ENCODE measurements around the gene ACTN4.
A peak's percentile ranks its signal among the peaks of the same experiment; 100 is the strongest.

Gene ACTN4

DNA sequence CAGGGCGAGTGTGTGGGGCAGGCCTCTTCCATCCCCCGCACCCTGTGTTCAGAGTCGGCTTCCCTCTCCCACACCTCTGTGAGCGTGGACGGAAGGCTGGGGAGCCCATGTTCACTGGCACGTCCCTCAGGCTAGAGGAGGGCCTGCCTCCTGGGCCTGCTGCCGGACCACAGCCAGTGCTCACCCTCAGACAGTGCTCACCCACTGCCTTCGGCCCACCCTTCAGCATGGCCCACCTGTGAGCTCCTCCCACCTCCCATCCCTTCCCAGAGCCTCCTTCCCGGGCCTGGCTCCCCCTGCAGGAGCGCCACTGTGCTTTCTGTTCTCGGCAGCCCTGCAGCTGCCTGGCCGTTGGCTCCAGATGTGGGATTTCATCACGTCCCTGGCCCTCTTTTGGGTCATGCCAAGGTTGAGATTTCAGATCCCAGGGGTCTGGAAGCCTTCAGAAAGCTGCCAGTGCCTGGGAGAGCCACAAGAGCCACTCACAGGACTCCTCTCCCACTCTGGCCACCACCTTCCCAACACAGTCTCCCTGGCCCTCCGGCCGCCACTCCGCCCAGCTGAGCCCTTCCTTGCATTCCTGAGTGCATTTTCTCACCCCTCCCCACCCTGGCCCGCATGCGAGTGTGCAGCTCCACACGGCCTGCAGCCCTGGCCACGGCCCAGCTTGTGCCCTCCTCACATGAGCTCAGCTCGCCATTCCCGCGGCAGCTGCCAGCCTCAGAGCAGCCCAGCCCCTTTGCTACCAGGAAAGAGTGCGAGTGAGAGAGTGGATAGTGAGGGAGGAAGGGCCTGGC is 71.5 kb downstream of the ACTN4 start:
- Histone ChIP-seq H3K4me3 (no peak overlapping the region), H3K27ac (peak overlapping the region in 17 of 21 experiments; percentile 4 to 75 (median 45))

DNA sequence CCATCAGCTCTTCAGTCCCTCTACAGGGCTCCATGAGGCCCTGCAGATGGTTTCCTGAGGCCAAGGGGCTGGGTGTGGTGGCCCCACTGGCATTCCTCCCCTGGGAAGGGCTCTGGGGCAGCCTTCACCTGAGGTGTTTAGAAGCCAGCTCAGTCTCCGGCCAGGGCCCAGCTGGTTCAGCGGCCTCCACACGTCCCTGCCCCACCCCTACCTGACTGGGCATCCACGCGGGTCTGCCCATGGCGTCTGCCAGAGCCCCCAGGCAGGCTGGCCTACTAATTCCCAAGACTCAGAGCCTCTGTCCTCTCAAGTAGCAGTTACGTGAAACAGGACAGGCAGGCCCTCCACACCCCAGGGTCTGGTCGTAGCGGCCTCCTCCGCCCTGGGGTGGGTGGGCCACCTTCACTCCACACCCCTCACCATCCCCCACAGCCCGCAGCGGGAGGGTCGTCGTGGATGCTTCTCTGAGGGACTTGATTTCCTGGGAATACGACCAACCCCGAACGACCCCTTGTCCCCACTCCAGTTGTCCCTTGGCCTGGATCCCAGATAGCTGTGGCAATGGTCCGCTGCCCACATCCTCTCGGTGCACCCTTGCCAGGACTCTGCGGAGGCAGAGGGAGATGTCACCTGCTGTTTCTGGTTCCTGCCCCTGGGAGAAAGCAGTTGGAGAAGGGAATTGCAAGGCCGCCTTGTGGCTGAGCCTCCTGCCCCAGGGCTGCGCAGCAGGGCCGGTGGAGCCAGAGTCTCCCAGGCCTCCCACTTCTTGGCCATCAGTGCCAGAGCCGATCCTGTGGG is 72.5 kb downstream of the ACTN4 start:
- Histone ChIP-seq H3K27ac (peak overlapping the region in 17 of 21 experiments; percentile 4 to 75 (median 45)), H3K4me3 (no peak overlapping the region)

DNA sequence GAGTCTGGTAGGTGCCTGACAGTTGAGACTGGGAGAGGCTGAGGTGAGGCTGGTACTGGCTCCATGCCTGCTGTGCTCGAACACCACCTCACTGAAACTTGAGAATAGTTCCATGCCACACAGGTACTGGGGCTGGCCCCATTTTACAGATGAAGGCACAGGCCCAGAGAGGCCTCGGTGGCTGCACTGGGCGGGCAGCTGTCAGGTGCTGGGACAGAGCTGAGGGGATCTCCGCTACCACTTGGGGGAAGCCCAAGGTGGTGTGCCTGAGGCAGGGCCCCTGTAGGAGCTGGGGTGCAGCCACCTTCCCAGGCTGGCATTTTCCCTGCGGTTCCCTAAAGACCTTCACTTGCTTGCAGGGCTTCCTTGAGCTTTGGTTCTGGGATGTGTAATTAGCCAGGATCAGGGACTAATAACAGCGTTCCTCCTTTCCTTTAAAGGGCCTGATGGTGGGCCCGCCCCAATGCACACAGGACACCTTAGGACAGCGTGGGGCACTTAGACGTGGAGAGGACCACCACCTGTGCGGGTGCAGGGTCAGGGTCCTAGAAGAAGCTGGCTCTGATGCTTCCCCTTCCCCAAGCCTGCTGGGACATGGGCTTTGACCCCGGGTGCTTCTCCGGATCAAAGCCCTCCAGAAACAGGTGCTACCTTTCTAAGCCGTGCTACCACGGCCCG is 73.2 kb downstream of the ACTN4 start:
- Histone ChIP-seq H3K4me3 (no peak overlapping the region), H3K27ac (peak overlapping the region in 9 of 21 experiments; percentile 26 to 75 (median 60))

DNA sequence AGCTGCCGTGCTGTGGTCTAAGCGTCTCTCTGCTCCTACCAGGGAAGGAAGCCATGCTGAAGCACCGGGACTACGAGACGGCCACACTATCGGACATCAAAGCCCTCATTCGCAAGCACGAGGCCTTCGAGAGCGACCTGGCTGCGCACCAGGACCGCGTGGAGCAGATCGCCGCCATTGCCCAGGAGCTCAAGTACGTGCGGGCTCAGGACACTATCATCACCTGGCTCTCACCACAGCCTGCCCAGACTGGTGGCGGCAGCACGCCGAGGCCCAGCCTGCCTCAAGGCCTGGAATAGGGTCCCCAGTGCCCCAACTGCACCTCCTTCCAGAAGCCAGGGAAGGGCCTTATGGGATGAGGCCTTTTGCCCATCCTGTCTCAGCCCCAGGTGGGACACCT is 74.0 kb downstream of the ACTN4 start:
- peak overlapping the region in 11 of 21 experiments; percentile 7 to 78 (median 39) for H3K27ac ChIP-seq

DNA sequence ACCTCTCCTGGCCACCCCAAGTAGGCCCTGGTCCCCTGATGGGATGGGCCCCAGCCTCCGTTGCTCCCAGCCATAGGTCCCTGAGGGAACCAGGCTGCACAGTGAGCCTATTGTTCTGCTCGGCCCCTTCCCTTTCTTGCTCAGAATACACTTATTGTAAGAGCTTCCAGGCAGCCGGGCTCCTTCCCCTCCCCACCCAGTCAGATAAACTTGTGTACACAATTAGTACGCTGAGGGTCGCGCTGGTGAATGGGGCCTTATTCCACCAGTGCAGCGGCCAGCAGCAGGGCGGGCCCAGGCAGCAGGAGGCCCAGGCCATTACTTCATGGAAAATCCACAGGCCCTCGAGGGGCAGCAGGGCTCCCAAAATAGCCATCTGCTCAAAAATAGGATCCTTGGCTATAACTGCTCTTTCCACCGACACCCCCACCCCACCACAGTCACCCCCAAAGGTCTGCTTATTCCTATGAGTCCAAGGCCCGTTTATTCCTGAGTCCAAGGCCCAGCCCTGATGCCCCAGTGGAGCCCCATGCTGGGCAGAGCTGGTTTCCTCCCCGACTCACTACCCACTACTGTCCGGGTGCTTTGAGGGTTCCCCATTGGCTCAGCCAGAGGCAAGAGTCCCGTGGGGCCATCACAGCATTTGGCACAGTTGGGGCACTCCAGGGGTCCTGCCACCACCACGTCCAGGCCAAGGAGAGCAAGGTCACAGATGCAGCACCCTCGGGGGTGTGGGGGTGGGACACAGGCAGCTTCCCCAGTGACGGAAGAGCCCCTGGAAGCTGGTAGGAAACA is 74.7 kb downstream of the ACTN4 start:
- Histone ChIP-seq H3K27ac (peak overlapping the region in 12 of 21 experiments; percentile 7 to 78 (median 44)), H3K4me3 (no peak overlapping the region)

More for the DNA sequence above, 74.0 kb downstream of the ACTN4 start:
- H3K4me3 ChIP-seq, result no peak overlapping the region

DNA sequence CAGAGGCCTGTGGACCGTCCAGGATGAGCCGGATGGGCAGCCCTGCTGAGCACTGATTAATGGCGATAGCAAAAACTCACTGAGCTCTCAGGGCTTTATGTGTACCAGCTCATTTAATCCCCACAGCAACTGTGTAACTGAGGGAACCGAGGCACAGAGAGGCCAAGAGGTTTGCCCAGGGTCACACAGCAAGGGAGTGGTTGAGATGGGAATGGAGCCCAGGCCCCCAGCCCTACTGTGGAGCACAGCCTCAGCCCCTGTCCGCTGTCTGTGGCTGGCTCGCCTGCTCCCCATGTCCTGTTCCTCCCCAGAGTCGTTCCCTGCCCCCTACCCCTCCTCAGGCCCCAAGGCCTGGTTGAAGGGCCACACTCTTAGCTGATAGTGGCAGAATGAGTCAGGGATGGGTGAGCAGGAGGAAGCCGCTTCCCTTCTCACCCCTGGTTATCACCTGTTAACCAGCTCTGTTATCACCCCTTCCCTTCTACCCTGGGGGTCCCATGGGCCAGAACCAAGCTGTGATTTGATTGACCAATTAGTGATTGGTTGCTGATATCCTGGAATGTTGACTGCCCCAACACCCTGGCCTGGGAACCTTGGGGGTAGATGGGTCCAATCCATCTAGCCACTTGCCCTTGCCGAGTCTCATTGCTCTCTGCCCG is 75.6 kb downstream of the ACTN4 start:
- H3K4me3 ChIP-seq, result no peak overlapping the region
- peak overlapping the region in 9 of 21 experiments; percentile 29 to 78 (median 57) for H3K27ac ChIP-seq

DNA sequence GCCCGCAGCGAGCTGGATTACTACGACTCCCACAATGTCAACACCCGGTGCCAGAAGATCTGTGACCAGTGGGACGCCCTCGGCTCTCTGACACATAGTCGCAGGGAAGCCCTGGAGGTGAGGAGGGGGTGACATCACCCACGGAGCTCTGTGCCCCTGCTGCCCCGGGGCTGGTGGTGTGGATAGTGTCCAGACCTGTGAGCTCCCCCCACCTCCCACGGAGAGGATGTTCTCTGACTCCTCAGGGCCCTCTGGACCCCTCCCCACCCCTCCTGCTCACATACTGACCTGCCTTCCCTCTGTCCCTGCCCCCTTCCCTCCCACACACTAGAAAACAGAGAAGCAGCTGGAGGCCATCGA is 76.1 kb downstream of the ACTN4 start:
- no peak overlapping the region for H3K4me3 ChIP-seq

DNA sequence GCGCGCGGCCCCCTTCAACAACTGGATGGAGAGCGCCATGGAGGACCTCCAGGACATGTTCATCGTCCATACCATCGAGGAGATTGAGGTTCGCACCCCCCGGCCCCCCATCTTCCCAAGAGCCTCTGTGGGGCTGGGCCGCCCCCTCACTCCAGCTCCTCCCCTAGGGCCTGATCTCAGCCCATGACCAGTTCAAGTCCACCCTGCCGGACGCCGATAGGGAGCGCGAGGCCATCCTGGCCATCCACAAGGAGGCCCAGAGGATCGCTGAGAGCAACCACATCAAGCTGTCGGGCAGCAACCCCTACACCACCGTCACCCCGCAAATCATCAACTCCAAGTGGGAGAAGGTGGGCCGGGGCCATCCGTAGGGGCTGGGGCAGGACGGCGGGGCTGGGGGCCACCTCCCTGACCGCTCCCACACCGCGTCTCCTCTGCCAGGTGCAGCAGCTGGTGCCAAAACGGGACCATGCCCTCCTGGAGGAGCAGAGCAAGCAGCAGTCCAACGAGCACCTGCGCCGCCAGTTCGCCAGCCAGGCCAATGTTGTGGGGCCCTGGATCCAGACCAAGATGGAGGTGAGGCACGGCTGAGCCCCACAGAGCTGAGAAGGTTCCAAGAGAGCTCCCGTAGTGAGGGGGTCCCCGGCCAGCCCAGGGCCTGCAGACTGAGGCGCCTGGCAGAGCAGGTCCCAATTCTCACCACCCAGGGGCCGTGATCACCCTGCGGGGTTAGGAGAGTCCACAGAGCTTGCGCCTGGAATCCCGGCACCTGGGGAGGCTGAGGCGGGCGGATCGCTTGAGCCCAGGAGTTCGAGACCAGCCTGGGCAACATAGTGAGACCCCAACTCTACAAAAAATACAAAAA is 76.8 kb downstream of the ACTN4 start:
- Histone ChIP-seq H3K4me3 (no peak overlapping the region), H3K27ac (no peak overlapping the region)

More for the DNA sequence above, 76.1 kb downstream of the ACTN4 start:
- H3K27ac ChIP-seq, result peak overlapping the region in 1 of 21 experiments; percentile 77

DNA sequence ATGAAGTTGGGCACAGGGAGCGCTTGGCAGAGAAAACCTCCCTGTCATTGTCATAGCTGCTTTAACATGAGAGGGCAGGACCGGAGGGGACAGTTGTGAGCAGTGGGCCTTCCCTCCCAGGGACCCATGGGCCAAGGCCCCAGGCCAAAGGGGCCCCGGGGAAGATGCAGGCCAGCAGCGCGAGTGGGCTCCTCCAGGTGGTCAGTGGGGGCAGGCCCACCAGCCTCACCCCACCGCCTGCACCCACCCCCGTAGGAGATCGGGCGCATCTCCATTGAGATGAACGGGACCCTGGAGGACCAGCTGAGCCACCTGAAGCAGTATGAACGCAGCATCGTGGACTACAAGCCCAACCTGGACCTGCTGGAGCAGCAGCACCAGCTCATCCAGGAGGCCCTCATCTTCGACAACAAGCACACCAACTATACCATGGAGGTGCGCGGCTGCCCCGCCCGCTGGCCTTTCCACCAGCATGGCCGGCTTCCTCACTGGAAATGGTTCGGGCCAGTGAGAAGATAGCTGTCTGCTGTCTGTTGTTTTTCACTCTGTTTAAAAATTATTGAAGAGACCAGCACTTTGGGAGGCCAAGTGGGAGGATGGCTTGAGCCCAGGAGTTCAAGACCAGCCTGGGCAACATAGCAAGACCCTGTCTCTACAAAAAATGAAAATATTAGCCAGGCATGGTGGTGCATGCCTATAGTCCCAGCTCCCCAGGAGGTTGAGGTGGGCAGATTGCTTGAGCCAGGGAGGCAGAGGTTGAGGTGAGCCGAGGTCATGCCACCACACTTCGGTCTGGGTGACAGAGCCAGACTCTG is 78.2 kb downstream of the ACTN4 start:
- peak overlapping the region in 4 of 21 experiments; percentile 6 to 62 (median 28) for H3K27ac ChIP-seq
- no peak overlapping the region for H3K4me3 ChIP-seq

DNA sequence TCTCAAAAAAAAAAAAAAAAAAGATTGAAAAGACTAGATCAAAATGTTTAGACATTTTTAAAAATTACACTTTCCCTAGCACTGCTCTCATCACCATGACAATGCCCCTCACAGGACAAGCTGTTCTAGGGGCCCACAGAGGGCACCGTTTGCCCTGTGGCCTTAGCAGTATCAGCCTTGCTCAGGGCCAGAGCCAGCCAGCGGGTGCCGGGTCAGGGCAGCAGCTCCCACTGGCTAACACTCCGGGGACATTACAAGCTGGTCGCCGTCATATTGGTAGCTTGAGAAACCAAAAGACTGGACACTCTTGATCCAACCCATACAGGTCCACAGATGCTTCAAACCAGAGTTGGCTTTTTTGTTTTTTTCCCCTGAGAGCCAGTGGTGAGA is 78.8 kb downstream of the ACTN4 start:
- H3K27ac ChIP-seq, result peak overlapping the region in 5 of 21 experiments; percentile 3 to 62 (median 28)

DNA sequence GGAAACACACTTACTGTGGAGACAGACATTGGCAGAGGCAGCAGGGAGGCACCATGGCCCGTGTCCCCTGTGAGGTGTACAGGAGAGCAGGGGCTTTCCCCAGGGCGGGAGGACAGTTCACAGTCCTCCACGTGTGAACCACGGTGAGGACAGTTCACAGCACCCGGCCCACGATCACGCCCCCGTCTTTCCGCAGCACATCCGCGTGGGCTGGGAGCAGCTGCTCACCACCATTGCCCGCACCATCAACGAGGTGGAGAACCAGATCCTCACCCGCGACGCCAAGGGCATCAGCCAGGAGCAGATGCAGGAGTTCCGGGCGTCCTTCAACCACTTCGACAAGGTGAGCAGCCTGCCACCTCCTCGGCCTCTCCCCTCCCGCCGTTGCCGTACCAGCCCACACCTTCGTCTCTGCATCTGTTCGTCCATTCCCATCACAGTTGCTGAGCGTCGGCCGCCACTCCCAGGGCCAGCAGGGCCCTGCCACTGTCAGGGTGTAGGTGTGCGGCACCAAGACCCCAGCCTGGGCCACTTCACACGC is 79.4 kb downstream of the ACTN4 start:
- Histone ChIP-seq H3K27ac (peak overlapping the region in 4 of 21 experiments; percentile 3 to 62 (median 32)), H3K4me3 (no peak overlapping the region)

More for the DNA sequence above, 78.8 kb downstream of the ACTN4 start:
- H3K4me3 ChIP-seq, result no peak overlapping the region

DNA sequence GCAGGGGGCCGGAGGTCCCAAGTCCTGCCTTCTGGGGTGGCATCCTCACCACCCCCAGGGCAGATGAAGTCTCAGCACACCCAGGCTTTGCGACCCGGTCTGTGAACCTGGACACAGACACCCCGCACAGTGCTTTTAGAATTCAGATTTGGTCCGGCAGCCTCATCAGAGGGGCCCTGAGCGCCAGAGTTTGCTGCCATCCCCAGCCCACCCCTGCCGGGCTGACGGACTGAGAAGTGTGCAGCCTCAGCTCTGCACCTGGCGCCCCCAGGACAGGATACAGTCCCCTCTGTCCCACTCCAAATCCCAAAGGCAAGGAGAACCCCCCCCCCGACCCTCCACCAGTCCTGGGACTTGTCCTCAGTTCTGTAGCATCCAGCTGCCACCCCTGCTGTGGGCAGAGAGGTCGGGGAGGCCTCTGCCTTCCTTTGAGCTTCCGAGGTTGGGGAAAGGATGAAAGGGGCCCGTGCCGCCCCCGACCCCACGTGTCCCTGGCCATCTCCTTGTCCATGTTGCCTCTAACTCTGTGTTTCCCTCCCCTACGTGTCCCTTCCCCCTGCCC is 79.9 kb downstream of the ACTN4 start:
- peak overlapping the region in 3 of 21 experiments; percentile 28 to 62 (median 43) for H3K27ac ChIP-seq
- no peak overlapping the region for H3K4me3 ChIP-seq

DNA sequence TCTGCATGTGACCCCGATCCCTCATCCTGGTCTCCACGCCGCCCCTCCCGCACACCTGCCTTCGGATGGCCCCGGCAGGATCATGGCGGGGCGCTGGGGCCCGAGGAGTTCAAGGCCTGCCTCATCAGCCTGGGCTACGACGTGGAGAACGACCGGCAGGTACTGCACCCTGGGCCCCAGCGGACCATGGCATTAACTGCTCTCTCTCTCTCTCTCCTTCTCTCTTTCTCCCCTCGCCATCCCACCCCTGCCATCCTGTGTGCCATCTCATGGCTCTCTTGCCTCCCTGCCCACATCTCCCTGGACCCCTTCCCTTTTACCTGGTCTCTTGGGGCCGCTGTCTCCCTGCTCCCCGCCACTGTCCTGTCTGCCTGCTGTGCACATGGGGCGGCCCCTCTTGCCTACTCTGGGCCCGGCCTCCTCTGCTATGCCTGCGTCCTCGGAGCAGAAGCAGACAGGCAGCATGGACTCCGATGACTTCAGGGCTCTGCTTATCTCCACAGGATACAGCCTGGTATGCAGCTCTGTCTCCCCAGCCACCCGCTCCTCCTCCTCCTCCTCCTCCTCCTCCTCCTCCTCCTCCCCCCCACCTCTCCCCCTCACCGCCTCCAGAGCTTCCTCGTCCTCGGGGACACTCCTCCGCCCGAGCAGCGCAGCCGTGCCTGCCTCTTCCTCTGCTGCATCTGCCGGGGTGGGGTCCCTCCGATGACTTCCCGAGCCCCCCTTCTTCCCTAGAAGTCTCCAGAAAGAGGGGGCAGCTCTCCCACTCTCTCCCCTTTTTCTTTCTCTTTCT is 80.6 kb downstream of the ACTN4 start:
- Histone ChIP-seq H3K4me3 (no peak overlapping the region), H3K27ac (peak overlapping the region in 3 of 21 experiments; percentile 27 to 43 (median 36))

DNA sequence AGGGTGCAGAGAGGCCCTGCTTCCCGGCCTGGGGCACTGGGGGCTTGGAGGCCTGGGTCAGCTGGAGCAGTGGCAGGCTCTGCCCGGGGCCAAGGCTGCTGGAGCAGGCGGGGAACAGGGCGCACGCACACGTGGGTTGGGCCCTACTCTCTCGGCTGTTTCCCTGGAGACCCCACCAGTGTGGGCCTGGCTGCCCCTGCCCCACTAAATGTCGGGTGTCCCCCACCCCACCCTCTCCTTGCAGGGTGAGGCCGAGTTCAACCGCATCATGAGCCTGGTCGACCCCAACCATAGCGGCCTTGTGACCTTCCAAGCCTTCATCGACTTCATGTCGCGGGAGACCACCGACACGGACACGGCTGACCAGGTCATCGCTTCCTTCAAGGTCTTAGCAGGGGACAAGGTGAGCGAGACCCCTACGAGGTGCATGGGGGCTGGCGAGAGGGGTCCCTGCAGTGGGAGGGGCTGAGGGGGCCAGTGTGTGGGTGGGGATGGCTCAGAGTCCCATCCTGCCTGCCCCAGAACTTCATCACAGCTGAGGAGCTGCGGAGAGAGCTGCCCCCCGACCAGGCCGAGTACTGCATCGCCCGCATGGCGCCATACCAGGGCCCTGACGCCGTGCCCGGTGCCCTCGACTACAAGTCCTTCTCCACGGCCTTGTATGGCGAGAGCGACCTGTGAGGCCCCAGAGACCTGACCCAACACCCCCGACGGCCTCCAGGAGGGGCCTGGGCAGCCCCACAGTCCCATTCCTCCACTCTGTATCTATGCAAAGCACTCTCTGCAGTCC is 81.5 kb downstream of the ACTN4 start:
- Histone ChIP-seq H3K4me3 (no peak overlapping the region), H3K27ac (peak overlapping the region in 7 of 21 experiments; percentile 2 to 37 (median 27))

All from skin epidermis (tissue), 12 donors.